PFSK-1 (cell line): ENCODE results near the gene MFNG.

Experiments
- FOXP2 ChIP-seq: optimal IDR thresholded peaks from 2 replicates; pipeline ENCODE3; 2011; ENCODE audit warnings: borderline replicate concordance, control low read depth, inconsistent platforms; ENCODE audit not compliant: insufficient read depth; ENCODE audit errors: extremely low read length, extremely low read depth
- POLR2AphosphoS5 ChIP-seq: IDR thresholded peaks from 2 replicates; pipeline ENCODE4 v1.6.1; 2012; ENCODE audit warnings: low read depth, mild to moderate bottlenecking, control low read depth, low read length, moderate library complexity
- SIN3A ChIP-seq: IDR thresholded peaks from 2 replicates; pipeline ENCODE4 v1.6.1; 2012; ENCODE audit warnings: mild to moderate bottlenecking, low read length, moderate library complexity, borderline replicate concordance; ENCODE audit not compliant: insufficient read depth
- TAF1 ChIP-seq: IDR thresholded peaks from 2 replicates; pipeline ENCODE4 v1.6.1; 2012; ENCODE audit warnings: low read length, control low read depth, borderline replicate concordance; ENCODE audit not compliant: insufficient read depth
- TF ChIP-seq, protein P1 (sequence below), 2 experiments: IDR thresholded peaks; 2 replicates each; pipeline versions ENCODE4 v1.6.1 to v1.8.0; 2011 to 2012; ENCODE audit warnings: low read depth in 2 of 2, low read length in 2 of 2, control low read depth in 1 of 2, inconsistent platforms in 1 of 2, mild to moderate bottlenecking in 1 of 2, moderate library complexity in 1 of 2; ENCODE audit not compliant: insufficient read depth in 1 of 2

The MFNG gene

GRCh38 chr22:37505565-37505964 lies 19.4 kb upstream of the MFNG start:
- TF ChIP-seq, protein P1, sequence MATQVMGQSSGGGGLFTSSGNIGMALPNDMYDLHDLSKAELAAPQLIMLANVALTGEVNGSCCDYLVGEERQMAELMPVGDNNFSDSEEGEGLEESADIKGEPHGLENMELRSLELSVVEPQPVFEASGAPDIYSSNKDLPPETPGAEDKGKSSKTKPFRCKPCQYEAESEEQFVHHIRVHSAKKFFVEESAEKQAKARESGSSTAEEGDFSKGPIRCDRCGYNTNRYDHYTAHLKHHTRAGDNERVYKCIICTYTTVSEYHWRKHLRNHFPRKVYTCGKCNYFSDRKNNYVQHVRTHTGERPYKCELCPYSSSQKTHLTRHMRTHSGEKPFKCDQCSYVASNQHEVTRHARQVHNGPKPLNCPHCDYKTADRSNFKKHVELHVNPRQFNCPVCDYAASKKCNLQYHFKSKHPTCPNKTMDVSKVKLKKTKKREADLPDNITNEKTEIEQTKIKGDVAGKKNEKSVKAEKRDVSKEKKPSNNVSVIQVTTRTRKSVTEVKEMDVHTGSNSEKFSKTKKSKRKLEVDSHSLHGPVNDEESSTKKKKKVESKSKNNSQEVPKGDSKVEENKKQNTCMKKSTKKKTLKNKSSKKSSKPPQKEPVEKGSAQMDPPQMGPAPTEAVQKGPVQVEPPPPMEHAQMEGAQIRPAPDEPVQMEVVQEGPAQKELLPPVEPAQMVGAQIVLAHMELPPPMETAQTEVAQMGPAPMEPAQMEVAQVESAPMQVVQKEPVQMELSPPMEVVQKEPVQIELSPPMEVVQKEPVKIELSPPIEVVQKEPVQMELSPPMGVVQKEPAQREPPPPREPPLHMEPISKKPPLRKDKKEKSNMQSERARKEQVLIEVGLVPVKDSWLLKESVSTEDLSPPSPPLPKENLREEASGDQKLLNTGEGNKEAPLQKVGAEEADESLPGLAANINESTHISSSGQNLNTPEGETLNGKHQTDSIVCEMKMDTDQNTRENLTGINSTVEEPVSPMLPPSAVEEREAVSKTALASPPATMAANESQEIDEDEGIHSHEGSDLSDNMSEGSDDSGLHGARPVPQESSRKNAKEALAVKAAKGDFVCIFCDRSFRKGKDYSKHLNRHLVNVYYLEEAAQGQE (IDR thresholded peaks at IDR 0.05; ENCODE audit: insufficient read depth in 1 of 2, low read depth in 2 of 2, low read length in 2 of 2) = no peak
- TF ChIP-seq FOXP2 = no peak
- TF ChIP-seq SIN3A = no peak
- TF ChIP-seq TAF1 = no peak
- no peak for TF ChIP-seq POLR2AphosphoS5

GRCh38 chr22:37504964-37505363 lies 18.8 kb upstream of the MFNG start:
- no peak for TF ChIP-seq POLR2AphosphoS5
- TF ChIP-seq, protein P1 (IDR thresholded peaks at IDR 0.05; ENCODE audit: insufficient read depth in 1 of 2, low read depth in 2 of 2, low read length in 2 of 2) = no peak
- TF ChIP-seq FOXP2 = no peak
- TF ChIP-seq SIN3A = no peak
- no peak for TF ChIP-seq TAF1

GRCh38 chr22:37503850-37504249 lies 17.7 kb upstream of the MFNG start:
- TF ChIP-seq POLR2AphosphoS5 (no peak), SIN3A (no peak), FOXP2 (no peak), TAF1 (no peak)
- TF ChIP-seq, protein P1 (IDR thresholded peaks at IDR 0.05; ENCODE audit: insufficient read depth in 1 of 2, low read depth in 2 of 2, low read length in 2 of 2) = no peak

GRCh38 chr22:37503183-37503683 lies 17.0 kb upstream of the MFNG start:
- TF ChIP-seq TAF1 (no peak), FOXP2 (no peak), SIN3A (no peak), POLR2AphosphoS5 (no peak)
- TF ChIP-seq, protein P1 (IDR thresholded peaks at IDR 0.05; ENCODE audit: insufficient read depth in 1 of 2, low read depth in 2 of 2, low read length in 2 of 2) = no peak

- no peak for TF ChIP-seq FOXP2
- no peak for TF ChIP-seq TAF1
- no peak for TF ChIP-seq POLR2AphosphoS5
- TF ChIP-seq, protein P1 (IDR thresholded peaks at IDR 0.05; ENCODE audit: insufficient read depth in 1 of 2, low read depth in 2 of 2, low read length in 2 of 2) = no peak
- TF ChIP-seq SIN3A = no peak
These were observed 16.4 kb upstream of the MFNG start for GRCh38 chr22:37502342-37503182.
